HUES48 (cell line): ENCODE results near the gene GPATCH2.
"Not testable (repeated sequence)": the region's sequence is repeated elsewhere in the genome, so short reads cannot be mapped to it uniquely, and the experiment has no call there.

Source experiments
- H3K27ac ChIP-seq: one replicate; pipeline ENCODE4 v1.7.0; 2013; ENCODE audit warnings: low read depth, low read length, inconsistent platforms
- H3K27me3 ChIP-seq: 2 replicates; pipeline ENCODE4 v1.6.1; 2013; ENCODE audit warnings: mild to moderate bottlenecking, low read length; ENCODE audit not compliant: control insufficient read depth, insufficient read depth
- H3K36me3 ChIP-seq: 2 replicates; pipeline ENCODE4 v1.6.1; 2013; ENCODE audit warnings: low read length; ENCODE audit not compliant: control insufficient read depth, insufficient read depth
- H3K4me1 ChIP-seq: 2 replicates; pipeline ENCODE4 v1.6.1; 2013; ENCODE audit warnings: mild to moderate bottlenecking, low read length; ENCODE audit not compliant: control insufficient read depth, insufficient read depth
- H3K4me3 ChIP-seq: 2 replicates; pipeline ENCODE4 v1.5.1; 2013; ENCODE audit warnings: mild to moderate bottlenecking, low read depth, low read length
- H3K9ac ChIP-seq: 2 replicates; pipeline ENCODE4 v1.6.1; 2013; ENCODE audit warnings: mild to moderate bottlenecking, low read depth, low read length, moderate library complexity
- H3K9me3 ChIP-seq: 2 replicates; pipeline ENCODE4 v1.6.1; 2013; ENCODE audit warnings: low read length; ENCODE audit not compliant: control insufficient read depth, insufficient read depth

The GPATCH2 gene

GRCh38 chr1:217407534-217408001 lies 223.3 kb downstream of the GPATCH2 start:
- no peak overlapping the region for H3K4me3 ChIP-seq
- H3K27ac ChIP-seq = no peak overlapping the region
- no peak overlapping the region for H3K9ac ChIP-seq
- H3K9me3 ChIP-seq = no peaks in the 10 kb centered on the region
- H3K27me3 ChIP-seq = no peaks in the 10 kb centered on the region
- H3K4me1 ChIP-seq = no peaks in the 10 kb centered on the region
- no peaks in the 10 kb centered on the region for H3K36me3 ChIP-seq

- H3K4me1 ChIP-seq = no peaks in the 10 kb centered on the region
- no peak overlapping the region for H3K4me3 ChIP-seq
- H3K9ac ChIP-seq = no peak overlapping the region
- H3K36me3 ChIP-seq = no peaks in the 10 kb centered on the region
- no peaks in the 10 kb centered on the region for H3K27me3 ChIP-seq
- H3K27ac ChIP-seq = no peak overlapping the region
- H3K9me3 ChIP-seq = no peaks in the 10 kb centered on the region
Observed at GRCh38 chr1:217403026-217403720, 227.7 kb downstream of the GPATCH2 start.

- no peaks in the 10 kb centered on the region for H3K27me3 ChIP-seq
- no peaks in the 10 kb centered on the region for H3K9me3 ChIP-seq
- H3K9ac ChIP-seq = no peak overlapping the region
- no peak overlapping the region for H3K27ac ChIP-seq
- H3K4me1 ChIP-seq = no peaks in the 10 kb centered on the region
- H3K36me3 ChIP-seq = no peaks in the 10 kb centered on the region
- no peak overlapping the region for H3K4me3 ChIP-seq
Observed at GRCh38 chr1:217402301-217402700, 228.6 kb downstream of the GPATCH2 start.

GRCh38 chr1:217393896-217394295 lies 237.0 kb downstream of the GPATCH2 start:
- no peaks in the 10 kb centered on the region for H3K4me1 ChIP-seq
- H3K27ac ChIP-seq = no peak overlapping the region
- no peaks in the 10 kb centered on the region for H3K27me3 ChIP-seq
- H3K9me3 ChIP-seq = no peaks in the 10 kb centered on the region
- H3K36me3 ChIP-seq = no peaks in the 10 kb centered on the region
- H3K4me3 ChIP-seq = no peak overlapping the region
- H3K9ac ChIP-seq = no peak overlapping the region

GRCh38 chr1:217392441-217392840 lies 238.4 kb downstream of the GPATCH2 start:
- no peaks in the 10 kb centered on the region for H3K9me3 ChIP-seq
- no peaks in the 10 kb centered on the region for H3K27me3 ChIP-seq
- no peaks in the 10 kb centered on the region for H3K4me1 ChIP-seq
- H3K36me3 ChIP-seq = no peaks in the 10 kb centered on the region
- no peak overlapping the region for H3K4me3 ChIP-seq
- H3K27ac ChIP-seq = no peak overlapping the region
- H3K9ac ChIP-seq = no peak overlapping the region

GRCh38 chr1:217389895-217390294 lies 241.0 kb downstream of the GPATCH2 start:
- Histone ChIP-seq H3K4me1 (no peaks in the 10 kb centered on the region), H3K9ac (no peak overlapping the region), H3K36me3 (no peaks in the 10 kb centered on the region), H3K27me3 (0 out of 2 replicates have a peak, but pooled peaks cover 4% of the 10 kb centered on the region), H3K27ac (no peak overlapping the region), H3K4me3 (no peak overlapping the region), H3K9me3 (no peaks in the 10 kb centered on the region)

- H3K4me1 ChIP-seq = no peaks in the 10 kb centered on the region
- H3K9ac ChIP-seq = no peak overlapping the region
- H3K36me3 ChIP-seq = no peaks in the 10 kb centered on the region
- no peak overlapping the region for H3K27ac ChIP-seq
- no peak overlapping the region for H3K4me3 ChIP-seq
- peaks cover 8% of the 10 kb centered on the region; the same call in 1 of the 2 replicates for H3K27me3 ChIP-seq
- no peaks in the 10 kb centered on the region for H3K9me3 ChIP-seq
Observed at GRCh38 chr1:217388522-217389065, 242.3 kb downstream of the GPATCH2 start.

- peaks cover 51% of the 10 kb centered on the region for H3K27me3 ChIP-seq
- H3K9ac ChIP-seq, H3K4me3 ChIP-seq, H3K27ac ChIP-seq, H3K4me1 ChIP-seq, H3K36me3 ChIP-seq, H3K9me3 ChIP-seq: not testable (repeated sequence)
Observed at GRCh38 chr1:217381773-217382172, 249.1 kb downstream of the GPATCH2 start.

GRCh38 chr1:217379804-217380203 lies 251.1 kb downstream of the GPATCH2 start:
- H3K36me3 ChIP-seq, H3K4me1 ChIP-seq, H3K4me3 ChIP-seq, H3K9ac ChIP-seq, H3K27ac ChIP-seq, H3K9me3 ChIP-seq: not testable (repeated sequence)
- H3K27me3 ChIP-seq = peaks cover 48% of the 10 kb centered on the region

- H3K4me3 ChIP-seq = no peak overlapping the region
- H3K27me3 ChIP-seq = peaks cover 48% of the 10 kb centered on the region
- no peaks in the 10 kb centered on the region for H3K36me3 ChIP-seq
- no peak overlapping the region for H3K27ac ChIP-seq
- peaks cover 6% of the 10 kb centered on the region for H3K9me3 ChIP-seq
- H3K9ac ChIP-seq = no peak overlapping the region
- H3K4me1 ChIP-seq = peaks cover 10% of the 10 kb centered on the region
Observed at GRCh38 chr1:217379336-217379735, 251.6 kb downstream of the GPATCH2 start.
